Esophagus muscularis mucosa (tissue), 4 donors: ENCODE measurements around the gene NEURL1B. TPM values are rescaled to one million over a fixed set of nuclear protein-coding genes. Genes with fewer than 3 reads are reported as not detected.

ENCODE experiments used
- DNase-seq: peaks from one replicate; pipeline ENCODE4 v3.0.0-alpha.2; 2017; ENCODE audit errors: extremely low spot score
- H3K27ac ChIP-seq, 4 donors: fragments of 200-600 bp; sonication (generic); replicated peaks in 1 of 4; 1 replicate in 3 of 4; 2 replicates in 1 of 4; pipeline ENCODE4 v1.5.1; 2016 to 2019; ENCODE audit warnings: mild to moderate bottlenecking in 1 of 4
- H3K27me3 ChIP-seq, 4 donors: fragments of 200-600 bp; sonication (generic); one replicate each; pipeline versions ENCODE4 v1.5.1 to v1.6.0; 2016 to 2019
- H3K36me3 ChIP-seq, 4 donors: fragments of 200-600 bp; sonication (generic); one replicate each; pipeline ENCODE4 v1.5.1; 2016 to 2019
- H3K4me1 ChIP-seq, 4 donors: fragments of 200-600 bp; sonication (generic); one replicate each; pipeline ENCODE4 v1.5.1; 2016 to 2019
- H3K4me3 ChIP-seq, 4 donors: fragments of 200-600 bp; sonication (generic); 1 replicate in 2 of 4; 2 replicates in 2 of 4; pipeline ENCODE4 v1.5.1; 2016 to 2019; ENCODE audit warnings: mild to moderate bottlenecking in 4 of 4, moderate library complexity in 1 of 4
- H3K9me3 ChIP-seq, 4 donors: fragments of 200-600 bp; sonication (generic); 1 replicate in 3 of 4; 2 replicates in 1 of 4; pipeline ENCODE4 v1.5.1; 2016 to 2019
- CTCF ChIP-seq, 3 experiments: fragments of 200-600 bp in 2 of 3; fragments of 450-650 bp in 1 of 3; sonication (generic) in 2 of 3; IDR thresholded peaks; one replicate each; pipeline ENCODE4 v1.5.1; 2017 to 2019; ENCODE audit warnings: antibody characterized with exemption in 3 of 3, mild to moderate bottlenecking in 2 of 3, moderate library complexity in 1 of 3
- EP300 ChIP-seq: sonication (generic); formaldehyde crosslinking; IDR thresholded peaks from one replicate; pipeline ENCODE4 v1.6.1; 2017; ENCODE audit warnings: antibody characterized with exemption
- POLR2A ChIP-seq: fragments of 450-650 bp; IDR thresholded peaks from one replicate; pipeline ENCODE4 v1.6.1; 2017; ENCODE audit warnings: antibody characterized with exemption, moderate library complexity, mild to moderate bottlenecking, low read depth
- POLR2AphosphoS5 ChIP-seq, 2 donors: sonication (generic); formaldehyde crosslinking; IDR thresholded peaks; one replicate each; pipeline ENCODE4 v1.6.1; 2017; ENCODE audit warnings: antibody characterized with exemption in 2 of 2
- WGBS: methylation state at CpG from one replicate; pipeline ENCODE4 v1.1.5; 2018; 5-methylcytosine and 5-hydroxymethylcytosine counted together
- intact Hi-C: fragments of 100-400 bp; cut with DNase I; formaldehyde crosslinking; loops from one replicate; pipeline ENCODE4 v1.15.1; 2023
- total RNA-seq, 4 donors: library from RNA; depleted of rRNA; stranded (reverse); fragments of >200 nt; gene quantifications; one replicate each; pipeline versions ENCODE4 v1.1.0 to v1.2.1, GENCODE V29; 2016

NEURL1B gene
- total RNA-seq, 4 donors from 2014 or later, result 34.1 to 87.1 (median 60.2) TPM

GRCh38 chr5:172730222-172730621 is 89.2 kb downstream of the NEURL1B start:
- Histone ChIP-seq H3K4me1 (peaks cover 34 to 43% (median 38%) of the 10 kb centered on the region in 4 donors), H3K9me3 (no peaks in the 10 kb centered on the region), H3K36me3 (no peaks in the 10 kb centered on the region), H3K27me3 (no peaks in the 10 kb centered on the region), H3K4me3 (no peak overlapping the region), H3K27ac (no peak overlapping the region)
- 96% methylated on average over 5 of the region's 6 CpGs for WGBS
- no peak for DNase-seq
- intact Hi-C loops, result no loop called here
- TF ChIP-seq EP300, result no peak
- TF ChIP-seq POLR2A, result no peak
- TF ChIP-seq POLR2AphosphoS5 (IDR thresholded peaks at IDR 0.05), result no peak
- no peak for TF ChIP-seq CTCF (IDR thresholded peaks at IDR 0.05)

GRCh38 chr5:172730981-172731679 is 90.1 kb downstream of the NEURL1B start:
- Histone ChIP-seq H3K4me3 (no peak overlapping the region), H3K4me1 (peaks cover 34 to 52% (median 45%) of the 10 kb centered on the region in 4 donors), H3K36me3 (no peaks in the 10 kb centered on the region), H3K9me3 (no peaks in the 10 kb centered on the region), H3K27ac (peak overlapping the region; percentile 90 to 98 (median 96)), H3K27me3 (no peaks in the 10 kb centered on the region)
- TF ChIP-seq CTCF (IDR thresholded peaks at IDR 0.05) (no peak), POLR2AphosphoS5 (IDR thresholded peaks at IDR 0.05) (peak in 1 of 2 donors; percentile 62)
- intact Hi-C loops, result no loop called here
- no peak for DNase-seq
- WGBS, result 92% methylated on average over 10 of the region's 16 CpGs

GRCh38 chr5:172731680-172732074 is 90.6 kb downstream of the NEURL1B start:
- intact Hi-C loops, result no loop called here
- Histone ChIP-seq H3K27me3 (no peaks in the 10 kb centered on the region), H3K4me3 (no peak overlapping the region), H3K4me1 (peaks cover 34 to 58% (median 51%) of the 10 kb centered on the region in 4 donors), H3K9me3 (no peaks in the 10 kb centered on the region), H3K27ac (peak overlapping the region; percentile 90 to 98 (median 96)), H3K36me3 (no peaks in the 10 kb centered on the region)
- no peak for DNase-seq
- 89% methylated on average over 9 of the region's 9 CpGs for WGBS
- no peak for TF ChIP-seq CTCF (IDR thresholded peaks at IDR 0.05)
- TF ChIP-seq POLR2AphosphoS5 (IDR thresholded peaks at IDR 0.05), result no peak
- no peak for TF ChIP-seq POLR2A
- TF ChIP-seq EP300, result no peak

GRCh38 chr5:172732201-172732865 is 91.3 kb downstream of the NEURL1B start:
- Histone ChIP-seq H3K36me3 (no peaks in the 10 kb centered on the region), H3K9me3 (no peaks in the 10 kb centered on the region), H3K4me1 (peaks cover 34 to 65% (median 56%) of the 10 kb centered on the region in 4 donors), H3K27ac (peak overlapping the region; percentile 90 to 98 (median 96)), H3K27me3 (no peaks in the 10 kb centered on the region), H3K4me3 (no peak overlapping the region)
- no peak for DNase-seq
- TF ChIP-seq EP300, result no peak
- TF ChIP-seq POLR2AphosphoS5 (IDR thresholded peaks at IDR 0.05), result no peak
- no peak for TF ChIP-seq POLR2A
- no peak for TF ChIP-seq CTCF (IDR thresholded peaks at IDR 0.05)
- intact Hi-C loops, result no loop called here
- WGBS, result 93% methylated on average over 7 of the region's 14 CpGs
